PC-3 (cell line): Measurements from ENCODE around the gene RCAN2.

Experiments used
- CTCF ChIP-seq: fragments of 300-600 bp; sonication (generic); conservative IDR thresholded peaks from 2 replicates; pipeline ENCODE4 v1.5.1; 2017; ENCODE audit warnings: antibody characterized with exemption, low read depth, mild to moderate bottlenecking, low read length
- EZH2 ChIP-seq: fragments of 300-600 bp; sonication (generic); IDR thresholded peaks from one replicate; pipeline ENCODE4 v1.6.1; 2017; ENCODE audit warnings: antibody characterized with exemption, mild to moderate bottlenecking, low read length; ENCODE audit not compliant: unreplicated experiment
- EZH2phosphoT487 ChIP-seq: fragments of 300-600 bp; sonication (generic); IDR thresholded peaks from 2 replicates; pipeline ENCODE4 v1.6.1; 2018; ENCODE audit warnings: mild to moderate bottlenecking, antibody characterized with exemption, low read length, borderline replicate concordance

- TF ChIP-seq EZH2phosphoT487 (no peak), CTCF (no peak), EZH2 (no peak)
Observed at GRCh38 chr6:46208303-46208702, 282.9 kb downstream of the RCAN2 start.
